HG02840 (cell line): ENCODE results near the gene TMEM175.

Experiments
- ATAC-seq: cut with Tn5 transposase; IDR thresholded peaks from one replicate; pipeline ENCODE4 v1.9.1; 2021; ENCODE audit warnings: mild to moderate bottlenecking, moderate library complexity, moderate number of reproducible peaks; ENCODE audit not compliant: unreplicated experiment, low FRiP score

Gene TMEM175

GRCh38 chr4:986428-986878 is 54.2 kb downstream of the TMEM175 start:
- ATAC-seq, result no peak

GRCh38 chr4:986879-987623 is 54.8 kb downstream of the TMEM175 start, which contains the start of gene IDUA:
TSS of gene IDUA (plus strand) at chr4:987044. CDS start at chr4:987085, 41 bp downstream.
- peak; percentile 72 for ATAC-seq

GRCh38 chr4:987624-988513 is 55.6 kb downstream of the TMEM175 start:
- ATAC-seq, result no peak

- ATAC-seq, result no peak
Observed at GRCh38 chr4:988726-989721, 56.8 kb downstream of the TMEM175 start.

- ATAC-seq, result no peak
Observed at GRCh38 chr4:989722-990471, 57.6 kb downstream of the TMEM175 start.

- ATAC-seq, result no peak
Observed at GRCh38 chr4:990746-991367, 58.6 kb downstream of the TMEM175 start.

- no peak for ATAC-seq
Observed at GRCh38 chr4:991451-992296, 59.4 kb downstream of the TMEM175 start.

- no peak for ATAC-seq
Observed at GRCh38 chr4:992297-993110, 60.2 kb downstream of the TMEM175 start.

- ATAC-seq, result no peak
Observed at GRCh38 chr4:993111-994029, 61.1 kb downstream of the TMEM175 start, which contains the start of gene SLC26A1. TSS of gene SLC26A1 (minus strand) at chr4:993404. CDS start at chr4:991703, 1,701 bp downstream.

GRCh38 chr4:995311-996026 is 63.2 kb downstream of the TMEM175 start:
- ATAC-seq, result no peak

- no peak for ATAC-seq
Observed at GRCh38 chr4:996030-996996, 64.1 kb downstream of the TMEM175 start.

GRCh38 chr4:996997-997374 is 64.7 kb downstream of the TMEM175 start:
- no peak for ATAC-seq

- ATAC-seq, result no peak
Observed at GRCh38 chr4:997375-998071, 65.3 kb downstream of the TMEM175 start.
